NCI-H146 (cell line): ENCODE data around the gene KRT79.
"Not testable (repeated sequence)": the region's sequence is repeated elsewhere in the genome, so short reads cannot be mapped to it uniquely, and the experiment has no call there.

Experiments
- DNase-seq: peaks from one replicate; lab custom pipeline; 2025; lab: John Stamatoyannopoulos, UW

The KRT79 gene

DNA sequence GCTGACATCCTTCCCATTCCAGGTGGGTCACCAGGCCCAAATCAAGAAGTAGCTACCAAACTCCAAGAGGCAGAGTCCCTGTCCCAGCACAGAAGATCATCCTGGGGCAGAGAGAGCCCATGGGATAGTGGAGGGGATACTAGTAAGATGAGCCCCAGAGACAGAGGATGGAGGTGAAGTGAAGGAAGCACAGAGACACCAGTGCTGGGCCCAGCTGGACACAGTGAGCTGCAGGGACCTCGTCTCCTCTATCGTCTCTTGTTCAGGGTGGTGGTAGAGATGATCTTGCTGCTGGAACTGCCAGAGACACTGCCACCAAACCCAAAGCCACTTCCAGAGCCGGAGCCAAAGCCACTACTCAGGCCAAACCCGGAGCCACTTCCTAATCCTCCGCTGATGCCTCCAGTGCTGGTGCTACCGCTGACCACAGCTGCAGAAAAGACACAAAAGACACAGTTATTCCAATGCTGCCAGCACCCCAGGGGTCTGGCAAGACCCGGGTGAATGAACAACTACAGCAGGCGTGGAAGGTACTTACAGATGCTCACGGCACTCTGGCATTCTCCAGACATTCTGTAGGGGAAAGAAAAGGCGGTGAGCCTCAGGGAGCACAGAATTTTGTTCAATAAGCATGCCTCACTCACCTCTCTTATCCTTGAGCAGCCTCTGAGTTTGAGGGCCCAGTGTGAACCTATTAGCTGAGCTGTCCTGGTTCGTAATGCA, 27.1 kb downstream of the KRT79 start:
- no peak for DNase-seq

DNA sequence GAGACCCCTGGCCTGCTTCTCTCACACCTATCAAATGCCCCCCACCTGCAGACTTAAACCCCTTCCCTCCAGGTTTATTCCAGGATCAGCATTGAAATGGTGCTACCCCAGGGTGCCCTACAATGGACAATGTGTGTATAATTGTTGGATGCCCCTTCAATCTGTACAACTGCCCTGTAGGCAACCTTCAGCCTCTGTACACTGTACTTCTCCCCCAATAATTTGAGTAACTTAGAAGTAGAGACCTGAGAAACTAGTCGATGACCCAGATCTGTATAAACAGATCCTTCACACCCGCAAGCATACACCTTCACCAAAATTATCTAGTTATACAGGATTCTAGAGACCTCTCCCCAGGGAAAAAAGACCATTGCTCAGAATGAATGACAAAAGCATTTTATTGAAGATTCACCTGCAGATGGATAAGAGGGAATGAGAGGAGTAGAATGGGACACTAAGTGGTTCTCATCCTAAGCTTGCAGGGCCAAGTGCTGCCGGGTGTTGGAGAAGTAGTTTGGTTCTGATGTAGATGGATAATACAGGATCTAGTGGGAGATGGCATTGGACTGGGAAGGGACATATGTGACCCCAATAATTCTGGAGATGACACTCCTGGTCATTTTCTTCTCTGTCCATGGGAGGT, 27.8 kb downstream of the KRT79 start:
- no peak for DNase-seq

DNA sequence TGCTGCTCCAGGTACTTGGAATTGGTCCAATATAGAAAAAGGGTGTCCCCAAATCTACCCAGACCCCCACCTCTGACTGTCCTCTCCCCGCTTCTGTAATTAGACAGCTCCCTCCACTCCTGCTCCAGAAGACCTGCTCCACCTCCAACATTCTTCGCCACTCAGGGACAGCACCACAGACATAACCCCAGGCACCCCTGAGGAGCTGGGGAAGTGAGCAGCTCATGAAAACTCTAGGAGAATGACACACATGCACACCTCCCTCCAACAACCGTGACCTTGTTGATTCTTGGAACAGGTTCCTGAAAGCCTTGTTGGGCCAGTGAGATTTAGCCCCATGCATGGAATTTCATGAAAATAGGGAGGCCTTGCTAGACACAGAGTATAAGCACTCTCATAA, 28.4 kb downstream of the KRT79 start:
- DNase-seq: no peak

DNA sequence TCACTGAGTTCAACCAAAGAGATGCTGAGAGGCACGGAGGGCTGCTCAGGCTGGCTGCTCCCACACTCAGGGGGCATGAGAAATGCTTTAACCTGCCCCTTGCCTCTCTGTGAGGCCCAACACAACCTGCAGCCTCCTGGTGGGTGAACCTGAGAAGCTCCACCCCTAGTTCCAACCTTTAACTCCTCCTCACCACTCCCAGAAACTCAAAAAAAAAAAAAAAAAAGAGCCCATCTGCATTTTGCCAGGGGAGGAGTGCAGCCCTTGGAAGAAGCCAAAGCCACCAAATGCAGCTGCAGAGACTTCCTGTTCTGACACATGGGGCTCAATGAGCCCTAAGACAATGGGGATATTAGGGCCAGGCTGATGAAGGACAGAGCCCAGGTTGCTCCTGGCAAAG, 29.1 kb downstream of the KRT79 start:
- DNase-seq: peak; percentile 29

DNA sequence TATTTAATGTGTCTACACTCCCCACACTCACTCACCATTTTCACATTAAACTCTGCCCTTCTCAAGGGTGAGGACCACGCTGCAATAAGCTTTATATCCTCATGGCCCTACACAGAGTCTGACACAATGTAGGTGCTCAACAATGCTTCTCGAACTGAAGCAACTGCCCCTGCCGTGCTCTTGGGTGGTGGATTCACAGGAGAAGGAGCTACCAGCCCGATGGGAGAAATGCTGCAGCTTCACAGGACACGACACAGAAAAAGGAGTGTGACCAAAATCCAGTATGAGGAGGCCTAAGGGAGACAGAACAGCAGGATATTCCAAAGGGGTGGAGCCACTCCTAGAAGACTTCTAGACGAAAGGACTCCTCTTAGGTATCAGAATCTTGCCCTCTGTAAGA, 31.7 kb downstream of the KRT79 start:
- DNase-seq: no peak

DNA sequence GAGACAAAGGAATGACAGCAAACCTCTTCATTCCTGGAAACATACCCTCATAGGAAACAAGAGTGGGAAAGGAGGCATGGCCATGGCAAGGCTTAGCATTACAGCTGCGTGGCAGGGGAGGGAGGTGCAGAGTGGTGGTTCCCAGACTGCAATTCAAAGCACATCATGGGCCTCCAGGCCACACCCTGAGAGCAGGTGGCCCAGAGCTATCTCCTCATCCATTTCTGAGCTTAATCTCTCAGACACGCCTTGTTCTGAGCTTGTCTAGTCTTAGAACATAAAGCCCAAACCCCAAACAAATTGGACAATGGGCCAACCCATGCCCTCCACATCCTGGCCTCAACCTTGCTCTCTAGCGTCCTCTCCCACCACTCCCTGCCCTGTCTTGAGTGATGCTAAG, 32.3 kb downstream of the KRT79 start:
- DNase-seq: peak; percentile 13

DNA sequence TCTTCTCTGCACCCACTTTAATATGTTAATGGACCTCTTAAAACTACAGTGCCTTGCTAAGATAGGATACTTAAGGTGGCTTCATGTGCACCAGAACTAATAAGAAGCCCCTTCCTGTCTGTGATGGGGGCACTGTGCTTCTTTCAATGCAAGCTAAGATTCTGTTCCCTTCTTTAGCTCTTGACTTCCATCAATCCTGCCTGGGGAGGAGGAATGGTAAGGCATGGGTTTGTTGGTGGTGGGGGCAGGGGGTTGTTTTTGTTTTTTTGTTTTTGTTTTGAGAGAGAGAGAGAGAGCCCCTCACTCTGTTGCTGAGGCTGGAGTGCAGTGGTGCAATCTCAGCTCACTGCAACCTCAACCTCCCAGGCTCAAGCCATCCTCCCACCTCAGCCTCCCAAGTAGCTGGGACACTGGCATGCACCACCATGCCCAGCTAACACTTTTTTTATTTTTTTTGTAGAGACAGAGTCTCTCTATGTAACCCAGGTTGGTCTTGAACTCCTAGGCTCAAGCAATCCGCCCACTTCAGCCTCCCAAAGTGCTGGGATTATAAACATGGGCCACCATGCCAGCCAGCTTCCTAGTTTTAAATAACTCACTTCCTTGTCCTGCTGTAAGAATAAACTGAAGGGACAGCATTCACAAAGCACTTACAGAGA, 33.7 kb downstream of the KRT79 start:
- DNase-seq: no peak

DNA sequence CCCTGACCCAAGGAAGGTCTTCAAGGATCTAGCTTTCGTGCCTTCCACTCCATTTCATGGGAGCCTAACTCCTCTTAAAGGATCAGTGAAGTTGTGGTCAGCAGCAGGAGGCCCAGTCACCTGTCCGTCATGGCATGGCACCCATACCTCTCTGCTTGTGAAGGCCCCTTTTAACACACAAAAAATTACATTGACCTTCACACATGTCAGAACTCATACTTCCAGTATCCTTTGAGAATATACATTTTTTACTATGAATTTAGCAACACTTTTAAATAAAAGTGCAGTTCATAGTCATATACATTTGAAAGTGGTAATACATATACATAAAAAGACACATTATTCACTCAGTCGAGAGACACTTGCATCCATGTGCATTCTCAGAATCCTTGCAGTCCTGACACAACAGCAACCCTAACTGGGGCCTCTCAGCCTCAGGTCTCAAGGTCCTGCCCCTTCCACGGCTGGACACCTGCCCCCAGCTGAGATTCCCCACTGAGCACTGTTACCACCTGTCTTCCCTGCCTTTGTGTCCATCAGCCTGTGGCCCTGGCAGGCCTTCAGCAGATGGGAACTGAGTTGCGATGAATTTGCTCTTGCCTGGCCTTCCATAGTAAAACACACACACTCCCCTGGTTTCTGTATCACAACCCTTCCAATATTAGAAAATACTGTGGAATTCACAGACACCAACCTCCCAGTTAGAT, 34.5 kb downstream of the KRT79 start:
- peak; percentile 75 for DNase-seq

DNA sequence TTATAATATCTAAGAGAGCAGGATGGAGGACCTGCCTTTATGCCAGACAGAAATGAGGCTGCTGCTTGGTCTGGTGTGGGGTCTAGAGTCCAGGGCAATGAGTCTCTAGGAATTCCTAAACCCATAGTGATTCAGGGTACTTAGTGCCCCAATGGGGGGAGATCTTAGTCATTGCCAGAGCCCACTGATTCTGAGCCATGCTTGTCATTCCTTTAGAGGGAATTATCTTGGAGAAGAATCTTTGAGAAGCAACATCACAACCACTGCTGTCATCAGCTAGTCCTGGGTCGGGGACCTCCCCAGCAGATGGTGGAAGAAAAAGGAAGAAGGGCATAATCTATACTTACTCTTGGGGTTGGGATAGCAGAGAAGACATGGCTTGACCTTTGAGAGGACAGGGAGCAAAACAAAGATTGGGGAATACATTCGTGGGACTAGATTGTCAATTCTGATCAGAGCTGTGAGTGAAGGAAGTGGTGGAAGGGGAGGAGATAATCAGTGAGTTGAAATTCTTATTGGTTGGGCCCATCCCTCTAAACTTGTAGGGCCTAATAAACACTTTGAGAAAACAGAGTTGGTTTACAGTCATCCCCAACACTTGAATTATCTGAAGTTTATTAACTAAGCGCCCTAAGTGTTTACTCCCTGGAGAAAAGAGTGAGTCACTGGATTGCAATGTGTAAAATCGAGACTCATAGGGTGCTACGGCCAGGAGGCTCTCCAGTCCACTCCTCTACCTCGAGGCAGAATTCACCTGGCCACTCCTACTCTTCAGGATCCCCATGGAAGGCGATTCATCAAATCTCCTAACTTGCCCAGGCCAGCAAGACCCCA, 35.2 kb downstream of the KRT79 start:
- DNase-seq: no peak

DNA sequence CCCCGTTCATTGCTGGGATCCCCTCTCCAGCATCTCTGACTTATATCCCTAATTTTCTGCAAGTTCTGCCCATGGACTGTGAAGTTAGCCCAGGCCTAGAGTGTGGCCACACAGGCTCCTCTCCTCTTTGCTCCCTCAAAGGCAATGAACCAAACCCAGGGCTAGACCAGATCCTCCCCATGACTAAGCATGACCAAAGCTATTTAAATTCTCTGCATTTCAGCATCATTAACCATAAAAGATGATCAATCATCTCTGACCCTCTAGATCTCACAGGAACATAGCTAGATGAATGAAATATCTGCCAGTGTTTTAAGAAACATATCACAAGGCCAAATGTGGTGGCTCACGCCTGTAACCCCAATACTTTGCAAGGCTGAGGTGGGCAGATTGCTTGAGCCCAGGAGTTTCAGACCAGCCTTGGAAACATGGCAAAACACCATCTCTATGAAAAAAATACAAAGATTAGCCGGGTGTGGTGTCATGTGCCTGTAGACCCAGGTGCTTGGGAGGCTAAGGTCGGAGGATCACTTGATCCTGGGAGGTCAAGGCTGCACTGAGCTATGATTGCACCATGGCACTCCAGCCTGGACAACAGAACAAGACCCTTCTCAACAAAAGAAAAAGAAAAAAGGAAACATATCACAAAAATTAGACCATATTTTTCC, 36.0 kb downstream of the KRT79 start:
- no peak for DNase-seq

DNA sequence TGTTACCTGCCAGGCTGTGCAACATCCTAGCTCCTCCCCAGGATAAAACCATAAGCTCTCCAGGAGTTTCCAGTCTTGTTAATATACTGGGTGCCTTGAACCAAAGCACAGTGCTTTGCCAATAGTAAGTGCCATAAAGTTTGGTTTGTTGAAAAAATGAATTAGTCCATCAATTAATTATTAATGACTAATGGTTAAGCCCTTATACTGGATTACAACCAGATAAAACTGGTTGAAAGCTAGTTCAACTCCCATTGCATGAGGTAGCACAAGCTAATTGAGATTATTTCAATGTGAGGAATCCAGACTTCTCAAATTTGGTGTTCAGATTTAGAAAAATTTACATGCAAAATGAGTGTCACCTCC, 36.6 kb downstream of the KRT79 start:
- no peak for DNase-seq

DNA sequence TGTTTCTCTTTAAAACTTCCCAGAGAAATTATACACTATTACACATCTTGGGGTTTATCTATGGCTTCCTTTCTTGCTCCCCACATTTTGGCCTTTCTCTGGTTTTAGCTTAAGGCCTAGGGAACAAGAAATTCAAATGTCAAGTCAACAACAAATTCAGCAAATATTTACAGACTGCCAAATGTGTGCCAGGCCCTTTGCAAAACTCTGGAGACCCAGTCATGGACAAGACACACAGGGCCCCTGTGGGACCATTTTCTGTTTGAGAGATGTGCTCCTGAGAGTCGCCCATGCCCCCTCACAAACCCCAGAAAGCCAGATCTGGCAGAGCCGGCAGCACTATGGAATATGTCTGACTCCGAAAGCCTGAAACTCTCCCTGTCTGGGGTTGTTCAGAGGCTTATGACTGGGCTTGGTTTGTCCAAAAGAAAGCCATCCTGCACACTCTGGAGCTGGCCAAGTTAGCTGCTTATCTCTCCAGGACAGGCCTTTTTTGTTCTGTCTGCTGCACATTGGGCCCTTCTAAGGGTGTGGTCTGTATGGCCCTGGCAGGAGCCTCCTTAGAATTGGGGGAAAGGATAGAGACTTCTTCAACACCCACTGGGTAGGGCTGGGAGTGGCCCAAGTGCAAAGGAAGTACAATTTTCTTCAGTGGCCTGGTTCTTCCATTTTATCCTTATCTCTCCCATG, 37.1 kb downstream of the KRT79 start:
- no peak for DNase-seq

DNA sequence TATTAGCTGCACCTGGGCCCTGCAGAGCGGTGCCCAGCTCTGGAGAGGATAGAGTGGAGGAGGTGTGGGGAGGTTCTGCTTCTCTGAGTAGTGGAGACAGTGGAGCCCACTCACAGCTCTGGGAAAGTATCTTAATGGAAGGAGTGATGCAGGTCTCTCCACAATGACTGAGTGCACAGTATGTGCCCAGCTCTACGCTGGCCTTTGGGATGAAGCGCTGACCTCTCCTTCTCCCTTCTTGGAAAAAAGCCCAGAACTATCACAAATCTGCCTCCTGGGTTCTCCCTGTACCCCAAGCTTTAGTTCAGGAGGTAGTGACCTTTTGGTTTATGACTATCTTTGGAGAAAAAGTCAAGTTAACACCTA, 37.7 kb downstream of the KRT79 start:
- DNase-seq: no peak

DNA sequence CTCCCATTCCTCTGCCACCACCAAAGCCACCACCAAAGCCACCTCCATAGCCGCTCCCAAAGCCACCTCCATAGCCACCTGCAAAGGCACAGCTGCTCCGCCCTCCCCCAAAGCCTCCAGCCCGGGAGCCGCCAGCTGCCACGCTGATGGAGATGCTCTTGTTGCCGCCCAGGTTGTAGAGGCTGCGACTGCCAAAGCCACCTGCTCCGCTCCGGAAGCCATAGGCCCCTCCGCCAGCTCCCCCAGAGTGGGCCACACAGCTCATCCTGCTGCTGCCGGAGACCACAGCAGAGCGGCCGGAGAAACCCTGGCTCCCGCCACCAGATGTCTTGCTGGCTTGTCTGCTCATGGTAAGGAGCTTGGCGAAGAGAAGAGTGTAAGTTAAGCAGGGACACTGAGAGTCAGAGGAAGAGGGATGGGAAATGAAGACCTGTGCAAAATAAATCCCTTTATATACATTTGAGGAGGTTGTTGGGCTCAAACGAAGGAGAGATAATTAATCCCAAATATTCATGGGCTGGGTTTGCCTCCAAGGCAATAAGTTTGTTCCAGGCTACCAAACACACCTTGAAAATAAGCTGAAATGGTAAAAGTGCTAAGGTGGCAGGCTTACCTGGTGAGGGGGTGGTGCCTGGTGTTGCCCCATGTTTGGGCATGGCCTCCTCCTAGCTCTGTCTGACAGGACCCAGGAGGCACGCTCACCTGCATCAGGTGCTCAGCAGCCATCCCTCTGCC, 38.2 kb downstream of the KRT79 start, which contains the start of gene KRT3:
Gene KRT3 (minus strand): TSS at position 424 of the 735 bp plus-strand sequence. CDS start 75 bp downstream, at position 349.
- DNase-seq: peak; percentile 31

DNA sequence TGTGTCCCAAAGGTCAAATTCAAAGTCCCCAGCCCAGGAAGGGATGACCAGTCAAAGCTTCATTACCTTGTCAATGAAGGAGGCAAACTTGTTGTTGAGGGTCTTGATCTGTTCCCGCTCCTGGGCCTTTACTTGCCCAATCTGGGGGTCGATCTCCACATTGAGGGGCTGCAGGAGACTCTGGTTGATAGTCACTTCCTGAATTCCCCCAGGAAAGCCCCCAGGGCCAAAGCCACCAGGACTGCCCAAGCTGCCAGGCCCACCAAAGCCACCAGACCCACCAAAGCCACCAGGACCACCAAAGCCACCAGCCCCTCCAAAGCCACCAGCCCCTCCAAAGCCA, 38.8 kb downstream of the KRT79 start:
- DNase-seq: not testable (repeated sequence)

DNA sequence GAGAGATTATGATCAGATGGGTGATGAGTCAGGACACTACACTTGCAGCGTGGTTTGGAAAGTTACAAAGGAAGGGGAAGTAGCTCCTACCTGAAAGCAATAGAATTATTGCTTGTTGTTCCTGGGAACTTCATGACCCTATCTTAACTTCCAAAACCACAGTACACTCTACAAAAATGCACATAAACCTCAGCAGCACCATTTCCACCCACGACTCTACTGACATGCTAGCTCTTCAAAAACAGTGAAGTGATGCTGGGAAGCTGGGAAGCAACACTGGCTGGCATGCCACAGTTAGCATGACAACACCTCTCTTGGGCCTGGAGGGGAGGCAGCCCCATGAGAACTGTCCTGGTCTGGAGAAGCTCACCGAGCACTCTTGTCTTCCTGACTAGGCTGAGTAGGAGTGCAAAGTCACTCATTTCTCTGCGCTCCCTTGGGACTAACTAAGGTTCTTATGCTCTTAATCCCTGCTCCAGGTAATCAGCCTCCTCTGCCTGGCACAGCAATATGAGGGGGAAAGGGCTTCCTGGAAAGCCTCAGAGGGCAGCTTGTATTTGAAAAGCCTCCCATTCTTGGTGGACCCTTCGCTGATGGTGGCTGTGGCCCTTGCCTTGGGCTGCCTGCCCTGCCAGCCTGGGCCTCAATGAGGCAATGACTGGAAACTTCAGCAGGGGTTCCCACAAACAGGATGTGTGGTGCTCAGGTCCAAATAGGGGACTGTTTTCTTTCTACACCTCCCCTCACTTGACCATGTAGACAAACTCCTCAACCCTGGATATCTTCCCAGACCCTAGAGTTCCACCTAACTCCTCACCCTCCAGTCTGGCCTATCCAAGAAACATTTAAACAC, 39.4 kb downstream of the KRT79 start:
- no peak for DNase-seq

DNA sequence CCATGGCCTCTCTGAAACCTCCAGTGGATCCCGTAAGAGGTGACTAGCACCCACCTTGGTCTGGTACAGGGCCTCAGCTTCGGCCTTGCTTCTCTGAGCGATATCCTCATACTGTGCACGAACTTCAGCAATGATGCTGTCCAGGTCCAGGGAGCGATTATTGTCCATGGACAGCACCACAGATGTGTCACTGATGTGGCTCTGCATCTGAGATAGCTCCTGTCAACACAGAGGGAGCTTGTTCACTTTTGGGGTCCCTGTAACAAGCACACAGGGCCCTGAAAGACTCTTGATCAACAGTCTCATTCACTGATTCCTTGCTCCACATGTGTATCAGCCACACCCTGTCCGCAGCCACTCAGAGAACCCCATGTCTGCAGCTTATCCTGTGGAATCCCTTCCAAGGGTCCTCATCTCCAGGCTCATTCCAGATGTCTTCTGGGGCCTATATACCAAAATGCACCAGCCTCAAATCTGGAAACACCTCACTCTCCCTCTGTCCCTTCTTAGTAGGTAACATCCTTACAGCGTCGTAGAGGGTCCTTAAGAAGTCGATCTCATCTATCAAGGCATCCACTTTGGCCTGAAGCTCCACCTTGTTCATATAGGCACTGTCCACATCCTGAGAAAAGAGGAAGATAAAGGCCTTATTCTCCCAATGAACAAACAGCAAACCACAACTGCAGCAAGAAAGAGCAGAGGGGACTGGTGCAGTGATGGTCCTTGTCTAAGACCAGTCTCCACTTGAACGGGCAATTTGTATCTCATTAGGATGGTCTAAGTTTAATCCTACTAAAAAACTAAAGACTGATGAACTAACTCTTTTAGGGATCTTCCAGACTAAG, 41.7 kb downstream of the KRT79 start:
- no peak for DNase-seq
